GM19438 (cell line): Measurements from ENCODE around the gene CYTH3.
"Not testable (repeated sequence)": the region's sequence is repeated elsewhere in the genome, so short reads cannot be mapped to it uniquely, and the experiment has no call there.

Experiments used
- ATAC-seq: cut with Tn5 transposase; IDR thresholded peaks from one replicate; pipeline ENCODE4 v1.9.1; 2021; ENCODE audit warnings: low read depth; ENCODE audit not compliant: unreplicated experiment

The CYTH3 gene

DNA sequence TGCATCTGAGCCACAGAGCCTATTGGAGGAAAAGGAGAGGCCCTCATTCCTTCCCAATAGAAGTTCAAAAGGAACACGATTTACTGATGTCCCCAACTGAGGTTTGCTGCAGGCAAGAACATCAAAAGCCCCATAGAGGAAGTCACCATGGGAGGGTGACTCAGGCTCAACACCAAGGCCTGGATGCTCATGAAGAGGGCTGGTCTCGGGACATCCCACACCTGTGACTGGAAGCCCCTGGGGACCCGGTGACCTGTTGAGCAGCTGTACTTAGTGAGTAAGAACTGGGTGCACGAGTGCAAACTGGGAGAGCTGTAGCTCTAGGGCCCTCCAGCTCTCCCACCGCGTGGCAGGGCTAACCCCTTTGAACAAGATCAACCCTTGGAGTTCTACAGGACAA is 38.0 kb downstream of the CYTH3 start:
- ATAC-seq = no peak

DNA sequence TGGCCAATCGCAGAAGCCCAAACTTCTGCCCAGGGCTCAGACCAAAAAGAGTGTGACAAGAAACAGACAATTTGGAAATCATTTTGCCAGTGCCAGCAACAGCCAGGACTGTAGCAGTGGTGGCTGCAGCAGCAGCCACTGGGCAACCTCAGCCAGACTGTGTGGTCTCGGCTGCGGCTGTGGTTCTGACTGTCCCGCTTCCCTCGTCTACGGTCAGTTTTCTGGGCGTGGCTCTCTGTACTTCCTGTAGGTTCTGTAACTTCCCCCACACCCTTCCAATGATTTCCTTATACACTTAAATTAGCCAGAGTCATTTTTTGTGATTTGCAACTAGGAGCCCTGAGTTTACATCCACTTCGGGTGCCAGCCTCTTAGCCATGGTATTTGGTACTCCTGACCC is 39.9 kb downstream of the CYTH3 start:
- ATAC-seq = no peak

DNA sequence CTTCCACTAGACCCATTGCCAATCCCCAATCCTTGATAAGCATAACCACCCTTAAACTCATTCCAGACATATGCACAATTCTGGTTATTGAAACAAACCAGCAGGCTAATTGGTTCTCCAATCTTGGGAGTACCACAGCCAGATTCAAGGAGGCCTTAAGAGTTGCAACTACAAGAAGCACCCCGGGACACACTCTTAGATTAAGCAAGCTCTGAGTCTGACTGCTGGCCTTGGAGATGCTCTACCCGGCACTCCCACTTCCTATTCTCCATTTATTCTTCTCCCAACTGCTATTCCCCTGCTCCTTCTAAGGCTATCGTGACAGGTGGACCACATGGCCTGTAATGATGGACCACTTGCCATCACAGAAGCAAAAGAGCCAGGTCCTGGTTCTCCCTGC is 40.3 kb downstream of the CYTH3 start:
- no peak for ATAC-seq

DNA sequence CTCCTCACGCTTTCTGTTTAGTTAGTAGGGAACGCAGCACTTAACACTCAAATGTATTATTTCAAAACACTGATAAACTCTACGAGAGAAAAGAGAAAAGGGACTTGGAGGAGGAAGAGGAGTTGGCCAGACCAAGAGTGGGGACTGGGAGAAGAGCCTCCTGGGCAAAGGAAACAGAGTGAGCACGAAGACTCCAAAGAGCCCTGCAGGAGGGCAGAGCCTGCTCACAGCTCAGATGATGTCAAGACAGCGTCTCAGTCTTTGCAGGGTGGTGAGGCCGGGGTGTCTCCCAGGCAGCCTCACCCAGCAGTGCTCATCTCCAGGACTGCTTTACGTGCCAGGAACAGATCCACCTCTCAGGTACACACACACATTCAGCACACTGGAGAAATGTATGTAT is 41.2 kb downstream of the CYTH3 start:
- ATAC-seq = no peak

DNA sequence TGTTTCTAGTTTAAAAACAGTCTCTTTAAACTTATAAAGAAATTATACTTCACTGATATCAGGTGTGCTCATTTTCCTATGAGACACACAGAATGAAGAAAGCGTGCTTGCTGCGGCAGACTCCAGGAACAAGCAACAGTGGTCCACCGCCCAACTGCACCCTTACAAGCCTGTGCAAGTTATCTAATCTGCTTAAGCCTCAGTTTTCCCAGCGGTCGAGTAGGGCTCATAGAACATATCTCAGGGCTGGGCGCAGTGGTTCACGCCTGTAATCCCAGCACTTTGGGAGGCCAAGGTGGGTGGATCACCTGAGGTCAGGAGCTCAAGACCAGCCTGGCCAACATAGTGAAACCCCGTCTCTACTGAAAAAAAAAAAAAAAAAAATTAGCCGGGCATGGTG is 43.1 kb downstream of the CYTH3 start:
- ATAC-seq = not testable (repeated sequence)

DNA sequence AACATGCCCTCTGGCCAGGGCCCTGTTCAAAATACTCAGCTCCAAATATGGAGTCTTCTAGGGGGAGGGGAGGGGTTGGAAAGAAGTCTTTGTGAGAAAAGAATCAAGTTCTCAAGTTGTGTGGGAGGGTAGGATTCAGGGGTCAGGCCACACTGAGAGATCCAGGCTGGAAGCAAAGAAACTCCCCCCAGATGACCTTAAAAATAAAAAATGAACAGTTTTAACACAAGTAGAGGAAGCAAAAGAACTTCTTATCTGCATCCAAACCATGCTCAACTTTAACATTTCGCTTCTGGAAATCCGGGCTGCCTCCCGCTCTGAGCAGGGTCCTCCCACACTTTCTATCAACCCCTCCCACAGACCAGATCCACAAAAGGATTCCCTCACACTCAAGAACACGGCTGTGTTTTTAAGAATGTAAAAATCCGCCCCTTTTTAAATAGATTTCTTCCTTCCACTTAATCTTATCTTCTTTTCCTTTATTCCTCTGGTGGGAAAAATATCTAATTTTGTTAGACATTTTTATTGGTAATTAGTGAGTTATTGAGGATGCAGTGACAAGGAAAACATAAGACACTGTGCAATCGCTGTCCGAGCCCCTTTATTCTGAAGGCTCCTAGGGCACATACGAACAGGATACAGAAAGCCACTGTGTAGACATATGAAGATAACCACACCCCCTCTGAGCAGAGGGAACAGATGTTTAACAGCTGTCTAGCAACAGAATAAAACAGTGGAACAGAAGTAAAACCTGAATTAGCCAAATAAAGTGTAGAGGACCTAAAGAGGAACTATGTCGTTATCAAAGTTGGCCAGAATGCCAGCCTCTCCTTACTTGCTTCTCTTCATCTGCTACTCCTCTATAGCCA is 43.8 kb downstream of the CYTH3 start:
- ATAC-seq = peak; percentile 89

DNA sequence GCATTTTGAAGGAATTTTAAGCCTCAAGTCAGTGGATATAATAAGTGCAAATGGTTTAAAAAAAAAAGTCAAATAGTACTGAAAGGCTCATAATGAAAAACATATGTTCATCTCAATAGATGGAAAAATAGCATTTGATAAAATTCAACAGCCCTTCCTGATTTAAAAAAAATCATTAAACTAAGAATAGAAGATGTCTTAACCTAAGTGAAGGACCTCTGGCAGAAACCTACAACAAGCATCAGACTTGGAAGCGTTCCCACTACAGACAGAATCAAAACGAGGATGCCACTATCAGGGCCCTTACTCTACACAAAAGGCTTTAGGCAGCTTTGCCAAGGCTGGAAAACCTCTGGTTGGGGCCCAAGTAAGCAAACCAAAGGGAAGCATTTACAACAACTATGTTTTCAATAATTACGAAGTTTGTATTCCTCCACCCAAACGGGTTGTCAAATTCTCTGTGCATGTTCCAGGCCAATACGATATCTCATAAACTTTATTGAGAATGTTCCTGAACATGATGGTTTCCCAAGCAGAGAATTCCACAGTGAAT is 45.1 kb downstream of the CYTH3 start:
- no peak for ATAC-seq

DNA sequence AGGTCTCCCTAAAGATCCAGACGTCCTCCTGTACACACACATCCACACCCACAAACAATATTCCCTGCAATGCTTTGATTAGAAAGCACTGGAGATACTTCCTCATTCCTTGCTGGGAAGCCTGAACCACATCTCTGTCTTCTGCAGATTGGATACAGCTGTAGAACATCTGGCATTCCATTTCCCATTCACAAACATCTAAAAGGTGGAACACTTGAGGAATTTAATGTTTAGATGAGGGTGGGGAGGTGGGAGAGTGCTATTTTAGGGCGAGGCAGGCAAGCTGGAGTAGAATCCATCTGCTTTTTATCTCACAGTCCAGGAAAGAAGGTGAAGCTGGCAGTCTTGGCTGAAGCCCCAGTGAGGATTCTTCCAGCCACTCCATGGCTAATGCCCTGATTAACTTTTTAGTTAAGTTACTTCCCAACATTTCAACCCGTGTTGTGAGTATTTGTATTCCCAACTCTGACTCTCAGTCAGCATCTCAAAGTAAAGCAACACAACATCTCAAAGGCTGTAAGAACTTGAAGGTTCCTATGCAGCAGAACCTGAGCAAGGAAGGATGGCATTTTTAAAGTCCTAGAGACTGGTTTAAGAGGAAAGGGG is 46.1 kb downstream of the CYTH3 start:
- no peak for ATAC-seq

DNA sequence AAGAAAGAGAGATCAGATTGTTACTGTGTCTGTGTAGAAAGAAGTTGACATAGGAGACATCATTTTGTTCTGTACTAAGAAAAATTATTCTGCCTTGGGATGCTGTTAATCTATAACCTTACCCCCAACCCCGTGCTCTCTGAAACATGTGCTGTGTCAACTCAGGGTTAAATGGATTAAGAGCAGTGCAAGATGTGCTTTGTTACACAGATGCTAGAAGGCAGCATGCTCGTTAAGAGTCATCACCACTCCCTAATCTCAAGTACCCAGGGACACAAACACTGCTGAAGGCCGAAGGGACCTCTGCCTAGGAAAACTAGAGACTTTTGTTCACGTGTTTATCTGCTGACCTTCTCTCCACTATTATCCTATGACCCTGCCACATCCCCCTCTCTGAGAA is 49.0 kb downstream of the CYTH3 start:
- ATAC-seq = not testable (repeated sequence)

DNA sequence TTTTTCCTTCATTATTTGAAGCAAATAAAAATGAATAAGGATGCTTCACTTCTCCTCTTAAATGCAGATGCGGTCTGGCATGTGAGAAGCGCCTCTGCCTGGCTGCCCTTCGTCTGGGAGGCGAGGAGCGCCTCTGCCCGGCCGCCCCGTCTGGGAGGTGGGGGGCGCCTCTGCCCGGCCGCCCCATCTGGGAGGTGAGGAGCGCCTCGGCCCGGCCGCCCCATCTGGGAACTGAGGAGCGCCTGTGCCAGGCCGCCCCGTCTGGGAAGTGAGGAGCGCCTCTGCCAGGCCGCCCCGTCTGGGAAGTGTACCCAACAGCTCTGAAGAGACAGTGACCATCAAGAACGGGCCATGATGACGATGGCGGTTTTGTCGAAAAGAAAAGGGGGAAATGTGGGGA is 49.4 kb downstream of the CYTH3 start:
- not testable (repeated sequence) for ATAC-seq

DNA sequence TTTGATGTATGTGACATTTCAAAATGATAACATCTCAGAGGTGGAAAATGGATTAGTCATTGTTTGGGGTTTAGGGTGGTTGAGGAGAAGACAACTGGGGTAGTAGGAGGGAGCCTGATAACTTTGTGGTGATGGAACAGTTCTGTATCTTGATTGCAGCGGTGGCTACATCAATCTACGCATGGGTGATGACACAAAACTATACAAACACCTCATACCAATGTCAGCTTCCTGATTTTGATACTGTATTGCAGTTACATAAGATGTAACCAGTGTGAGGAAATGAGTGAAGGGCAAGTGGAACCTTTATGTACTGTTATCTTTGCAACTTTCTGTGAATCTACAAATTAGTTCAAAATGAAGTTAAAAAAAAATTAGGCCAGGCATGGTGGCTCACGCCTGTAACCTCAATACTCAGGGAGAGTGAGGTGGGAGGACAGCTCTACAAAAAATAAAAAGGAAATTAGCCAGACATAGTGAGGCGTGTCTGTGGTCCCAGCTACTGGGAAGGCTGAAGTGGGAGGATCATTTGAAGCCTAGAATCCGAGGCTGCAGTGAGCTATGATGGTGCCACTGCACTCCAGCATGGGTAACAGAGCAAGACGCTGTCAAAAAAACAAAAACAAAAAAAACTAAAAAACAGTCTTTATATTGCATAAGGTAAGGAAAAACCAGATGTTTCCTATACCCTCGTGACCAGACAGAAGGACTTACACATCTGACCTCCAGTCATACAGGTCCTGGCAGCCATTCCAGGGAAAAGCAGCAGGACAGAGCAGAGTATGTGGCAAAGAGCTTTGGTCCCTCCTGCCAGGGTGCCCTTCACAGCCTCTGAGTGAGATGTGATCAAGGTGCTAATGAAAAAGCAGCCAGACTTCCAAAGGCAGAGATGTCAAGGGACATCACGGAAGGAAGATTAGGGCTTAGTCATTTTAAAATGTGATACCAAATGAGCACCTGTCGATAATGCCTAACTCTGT is 50.8 kb downstream of the CYTH3 start:
- ATAC-seq = no peak

DNA sequence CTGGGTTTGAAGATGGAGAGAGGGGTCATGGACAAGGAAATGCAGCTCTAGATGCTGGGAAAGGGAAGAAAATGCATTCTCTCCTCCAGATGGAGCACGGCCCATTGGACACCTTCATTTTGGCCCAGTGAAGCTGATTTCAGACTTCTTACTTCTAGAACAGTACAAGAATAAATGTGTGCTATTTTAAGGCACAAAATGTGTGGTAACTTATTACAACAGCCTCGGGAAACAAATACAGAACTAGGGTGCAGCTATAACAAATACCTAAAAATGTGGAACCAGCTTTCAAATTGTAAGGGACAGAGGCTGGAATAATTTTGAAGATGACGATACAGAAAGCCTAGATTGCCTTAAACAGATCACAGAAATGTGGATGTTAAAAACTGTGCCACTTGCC is 54.1 kb downstream of the CYTH3 start:
- no peak for ATAC-seq

DNA sequence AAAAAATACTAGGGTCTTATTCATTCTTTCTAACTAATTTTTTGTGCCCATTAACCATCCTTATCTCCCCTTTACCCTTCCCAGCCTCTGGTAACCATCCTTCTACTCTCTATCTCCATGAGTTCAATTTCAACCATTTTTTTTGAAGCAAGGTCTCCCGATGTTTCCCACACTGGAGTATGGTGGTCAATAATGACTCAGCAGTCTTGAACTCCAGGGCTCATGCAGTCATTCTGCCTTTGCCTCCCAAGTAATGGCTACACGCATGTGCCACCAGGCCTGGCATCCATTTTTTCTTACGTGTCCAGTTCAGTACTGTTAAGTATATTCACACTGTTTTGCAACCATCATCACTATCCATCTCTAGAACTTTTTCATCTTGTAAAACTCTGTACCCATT is 60.4 kb downstream of the CYTH3 start:
- ATAC-seq = no peak

DNA sequence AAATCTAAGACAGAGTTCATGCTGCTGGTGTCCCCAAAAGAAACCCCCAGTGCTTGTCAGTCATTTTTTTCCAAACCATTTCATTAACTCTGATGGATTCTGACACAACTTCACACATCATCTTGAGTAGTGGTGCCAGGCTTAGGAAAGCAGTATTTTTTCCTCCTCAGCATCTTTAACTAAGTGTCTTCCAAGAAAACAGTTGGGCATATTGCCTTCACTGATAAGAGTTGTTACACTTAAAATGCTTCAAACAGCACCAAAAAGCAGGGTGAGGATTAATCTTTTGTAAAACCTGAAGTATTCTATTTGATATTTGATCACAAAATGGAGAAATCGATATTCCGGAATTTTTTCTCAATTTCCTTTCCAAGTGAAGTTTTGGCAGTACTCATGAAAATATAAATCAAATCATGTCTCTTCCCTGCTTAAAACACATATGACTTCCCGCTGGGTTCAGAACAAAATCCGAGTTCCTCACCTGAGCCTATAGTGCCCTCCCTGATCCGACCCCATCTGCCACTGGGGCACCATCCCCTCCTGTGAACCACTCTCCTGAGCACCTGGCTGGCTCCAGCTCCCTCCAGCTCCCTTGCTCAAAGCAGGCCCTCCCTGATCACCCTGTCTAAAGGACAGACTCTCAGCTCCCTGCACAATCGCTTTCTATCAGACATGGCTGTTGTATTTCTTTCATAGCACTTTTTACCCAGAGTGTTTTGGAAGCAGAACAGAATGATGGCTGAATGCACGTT is 61.6 kb downstream of the CYTH3 start:
- ATAC-seq = no peak

DNA sequence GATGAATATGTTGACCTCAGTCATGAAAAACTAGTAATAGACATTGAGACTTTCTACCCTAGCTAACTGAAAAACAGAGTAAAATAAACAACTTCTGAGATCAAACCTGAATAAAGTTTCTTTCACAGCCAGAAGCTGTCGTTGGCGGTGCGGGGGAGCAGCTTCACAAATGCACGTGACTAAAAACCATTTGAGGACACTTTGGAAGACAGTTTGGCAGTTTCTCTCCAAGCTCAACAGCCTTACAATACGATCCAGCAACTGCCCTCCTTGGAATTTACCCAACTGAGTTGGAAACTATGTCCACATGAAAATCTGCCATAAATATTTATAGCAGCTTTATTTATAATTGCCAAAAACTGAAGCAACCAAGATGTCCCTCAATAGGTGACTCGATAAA is 63.1 kb downstream of the CYTH3 start:
- no peak for ATAC-seq

DNA sequence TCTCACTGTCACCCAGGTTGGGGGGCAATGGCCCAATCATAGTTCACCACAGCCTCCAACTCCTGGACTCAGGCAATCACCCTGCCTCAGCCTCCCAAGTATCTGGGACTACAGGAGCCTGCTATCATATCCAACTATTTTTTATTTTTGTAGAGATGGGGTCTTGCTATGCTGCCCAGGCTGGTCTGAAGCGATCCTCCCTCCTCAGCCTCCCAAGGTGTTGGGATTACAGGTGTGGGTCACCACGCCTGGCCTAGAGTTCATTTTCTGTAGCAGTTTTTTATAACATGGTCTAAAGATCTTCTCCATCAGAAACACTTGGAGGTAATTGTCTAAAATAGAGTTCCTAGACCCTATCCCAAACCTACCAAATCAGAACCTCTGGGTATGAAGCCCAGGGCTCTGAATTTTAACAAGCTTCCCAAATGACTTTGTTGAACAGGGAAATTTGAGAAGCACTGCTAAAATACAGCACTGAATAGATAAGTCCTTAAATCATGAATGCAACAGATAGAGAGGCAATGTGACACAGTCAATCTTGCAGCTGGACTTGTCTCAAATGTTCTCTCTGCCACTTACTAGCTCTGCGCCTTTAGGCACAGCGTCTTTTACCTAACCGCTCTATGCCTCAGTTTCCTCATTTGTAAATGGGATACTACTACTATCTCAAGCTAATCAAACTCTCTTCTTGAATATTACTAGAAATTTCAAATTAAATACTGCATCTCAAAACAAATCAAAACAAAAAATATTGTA is 63.7 kb downstream of the CYTH3 start:
- ATAC-seq = no peak

DNA sequence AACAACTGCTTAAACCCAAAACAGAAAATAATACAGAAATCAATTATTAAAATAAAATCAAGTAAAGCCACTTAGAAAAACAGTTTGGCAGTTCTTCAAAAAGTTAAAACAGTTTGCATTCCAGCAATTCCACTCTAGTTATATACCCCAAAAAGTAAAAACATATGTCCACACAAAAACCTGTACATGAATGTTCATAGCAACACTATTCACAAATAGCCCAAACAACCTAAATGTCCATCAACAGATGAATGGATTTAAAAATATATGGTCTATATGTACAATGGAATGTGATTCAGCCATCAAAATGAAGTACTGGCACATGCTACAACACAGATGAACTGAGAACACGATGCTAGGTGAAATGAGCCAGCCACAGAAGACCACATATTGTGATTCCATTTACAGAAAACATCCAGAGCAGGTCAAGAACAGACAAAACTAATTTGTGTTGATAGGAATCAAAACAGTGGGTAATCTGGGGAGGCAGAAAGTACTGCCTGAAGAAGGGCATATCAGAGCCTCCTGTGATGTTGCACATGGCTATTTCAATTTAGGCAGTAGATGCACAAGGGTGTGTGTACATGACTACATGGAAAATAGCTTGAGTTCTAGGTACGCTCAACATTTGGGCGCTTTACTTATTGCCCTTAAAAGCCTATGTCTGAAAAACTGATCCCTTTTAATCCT is 66.3 kb downstream of the CYTH3 start:
- no peak for ATAC-seq

DNA sequence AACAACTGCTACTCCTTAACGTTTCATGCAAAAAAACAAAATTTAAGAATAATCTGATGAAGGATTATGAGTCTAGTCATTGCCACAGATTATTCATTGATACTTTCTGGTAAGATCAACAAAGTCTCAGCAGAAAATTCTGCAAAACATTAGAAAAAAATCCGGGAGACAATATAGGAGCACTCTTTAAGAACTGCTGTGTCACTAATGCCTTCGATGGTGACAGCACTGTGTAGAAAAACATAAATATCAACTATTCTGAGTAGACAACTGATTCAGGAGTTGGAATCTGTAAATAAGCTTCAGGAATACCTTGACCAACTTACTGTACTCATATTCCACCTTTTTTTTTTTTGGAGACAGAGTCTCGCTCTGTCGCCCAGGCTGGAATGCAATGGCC is 69.0 kb downstream of the CYTH3 start:
- no peak for ATAC-seq

DNA sequence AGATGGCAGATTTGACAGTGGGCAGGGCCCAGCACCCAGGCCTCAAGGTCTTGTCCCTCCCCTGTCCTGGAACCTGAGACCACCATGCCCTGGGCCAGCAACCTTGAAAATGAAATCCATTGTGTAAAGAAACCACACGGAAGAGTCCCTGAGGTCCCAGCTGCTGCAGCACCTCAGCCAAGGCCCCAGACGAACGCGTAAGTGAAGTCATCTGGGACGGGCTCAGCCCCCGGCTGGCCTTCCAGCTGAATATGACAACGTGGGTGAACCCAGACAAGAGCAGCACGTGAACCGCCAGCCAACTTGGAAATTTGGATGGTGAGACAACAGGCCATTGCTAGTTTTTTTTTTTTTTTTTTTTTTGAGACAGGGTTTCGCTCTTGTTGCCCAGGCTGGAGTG is 70.3 kb downstream of the CYTH3 start:
- no peak for ATAC-seq
